NB4 (cell line): ENCODE measurements around the gene DSCAM.

Source experiments
- DNase-seq: peaks from one replicate; pipeline ENCODE4 v3.0.0; 2010; ENCODE audit warnings: low read depth
- H3K4me3 ChIP-seq: one replicate; pipeline ENCODE4 v1.5.1; 2011; ENCODE audit warnings: mild to moderate bottlenecking, low read depth, low read length, moderate library complexity
- CTCF ChIP-seq: IDR thresholded peaks from one replicate; pipeline ENCODE4 v1.5.1; 2012; ENCODE audit warnings: low read depth, low read length
- MAX ChIP-seq: IDR thresholded peaks from 2 replicates; pipeline ENCODE4 v1.6.1; 2011; ENCODE audit warnings: low read depth, low read length
- MYC ChIP-seq: IDR thresholded peaks from 2 replicates; pipeline ENCODE4 v1.6.1; 2011; ENCODE audit warnings: low read depth, low read length
- POLR2A ChIP-seq: IDR thresholded peaks from 2 replicates; pipeline ENCODE4 v1.6.1; 2011; ENCODE audit warnings: mild to moderate bottlenecking; ENCODE audit not compliant: insufficient read length; ENCODE audit errors: extremely low read depth

DSCAM gene

GRCh38 chr21:39971956-39972355 is 875.0 kb downstream of the DSCAM start:
- no peak for TF ChIP-seq MYC
- TF ChIP-seq CTCF: no peak
- TF ChIP-seq MAX: no peak
- no peak for TF ChIP-seq POLR2A
- H3K4me3 ChIP-seq: no peak overlapping the region
- DNase-seq: no peak

- no peak overlapping the region for H3K4me3 ChIP-seq
- DNase-seq: no peak
- TF ChIP-seq MAX (no peak), MYC (no peak), CTCF (no peak), POLR2A (no peak)
Observed at GRCh38 chr21:39969691-39970364, 877.1 kb downstream of the DSCAM start.

GRCh38 chr21:39968010-39968409 is 878.9 kb downstream of the DSCAM start:
- TF ChIP-seq MYC: no peak
- no peak for TF ChIP-seq MAX
- TF ChIP-seq CTCF: no peak
- no peak for TF ChIP-seq POLR2A
- no peak for DNase-seq
- no peak overlapping the region for H3K4me3 ChIP-seq

GRCh38 chr21:39966786-39967185 is 880.2 kb downstream of the DSCAM start:
- no peak overlapping the region for H3K4me3 ChIP-seq
- TF ChIP-seq CTCF (no peak), MYC (no peak), POLR2A (no peak), MAX (no peak)
- DNase-seq: no peak

- TF ChIP-seq POLR2A (no peak), CTCF (no peak), MYC (no peak), MAX (no peak)
- DNase-seq: no peak
- no peak overlapping the region for H3K4me3 ChIP-seq
Observed at GRCh38 chr21:39965026-39965425, 881.9 kb downstream of the DSCAM start.

GRCh38 chr21:39961251-39961650 is 885.7 kb downstream of the DSCAM start:
- TF ChIP-seq MYC (no peak), MAX (no peak), CTCF (no peak), POLR2A (no peak)
- no peak overlapping the region for H3K4me3 ChIP-seq
- no peak for DNase-seq
